MM.1S (cell line): ENCODE data around the gene SLC12A7.

Experiments used
- DNase-seq: peaks from one replicate; pipeline ENCODE4 v3.0.0-alpha.2; 2015
- H2AFZ ChIP-seq: fragments of 300-600 bp; sonication (generic); 2 replicates; pipeline ENCODE4 v1.6.0; 2016; ENCODE audit warnings: antibody characterized with exemption, low read length
- H3F3A ChIP-seq: fragments of 300-600 bp; sonication (generic); 2 replicates; pipeline ENCODE4 v1.6.1; 2016; ENCODE audit warnings: mild to moderate bottlenecking, antibody characterized with exemption, low read length, moderate library complexity, mixed read lengths; ENCODE audit not compliant: insufficient read depth
- H3K27ac ChIP-seq: fragments of 300-600 bp; sonication (generic); 2 replicates; pipeline ENCODE4 v1.5.1; 2016; ENCODE audit warnings: mild to moderate bottlenecking, low read length
- H3K27me3 ChIP-seq: fragments of 300-600 bp; sonication (generic); replicated peaks from 2 replicates; pipeline ENCODE4 v1.6.0; 2016; ENCODE audit warnings: low read length; ENCODE audit not compliant: insufficient read depth
- H3K36me3 ChIP-seq: fragments of 300-600 bp; sonication (generic); replicated peaks from 2 replicates; pipeline ENCODE4 v1.6.1; 2016; ENCODE audit warnings: mild to moderate bottlenecking, low read length, mixed read lengths; ENCODE audit not compliant: insufficient read depth
- H3K4me1 ChIP-seq: fragments of 300-600 bp; sonication (generic); 2 replicates; pipeline ENCODE4 v1.6.1; 2016; ENCODE audit warnings: low read length, mixed read lengths
- H3K4me2 ChIP-seq: fragments of 300-600 bp; sonication (generic); 2 replicates; pipeline ENCODE4 v1.6.0; 2016; ENCODE audit warnings: low read depth, low read length
- H3K4me3 ChIP-seq: fragments of 300-600 bp; sonication (generic); 2 replicates; pipeline ENCODE4 v1.5.1; 2016; ENCODE audit warnings: low read length, mixed read lengths
- H3K79me2 ChIP-seq: fragments of 300-600 bp; sonication (generic); 2 replicates; pipeline ENCODE4 v1.6.1; 2016; ENCODE audit warnings: mixed run types, low read length, mixed read lengths
- H3K9ac ChIP-seq: fragments of 300-600 bp; sonication (generic); 2 replicates; pipeline ENCODE4 v1.6.1; 2016; ENCODE audit warnings: low read length, mixed read lengths
- H3K9me2 ChIP-seq: fragments of 300-600 bp; sonication (generic); replicated peaks from 2 replicates; pipeline ENCODE4 v1.6.1; 2016; ENCODE audit warnings: mild to moderate bottlenecking, low read length, mixed read lengths; ENCODE audit not compliant: insufficient read depth
- H3K9me3 ChIP-seq: fragments of 300-600 bp; sonication (generic); replicated peaks from 2 replicates; pipeline ENCODE4 v1.6.1; 2016; ENCODE audit warnings: mild to moderate bottlenecking, low read length, mixed read lengths; ENCODE audit not compliant: insufficient read depth
- H4K20me1 ChIP-seq: fragments of 300-600 bp; sonication (generic); 2 replicates; pipeline ENCODE4 v1.6.1; 2016; ENCODE audit warnings: mild to moderate bottlenecking, low read length, moderate library complexity, mixed read lengths; ENCODE audit not compliant: insufficient read depth
- EZH2 ChIP-seq: fragments of 300-600 bp; sonication (generic); optimal IDR thresholded peaks from 2 replicates; pipeline ENCODE3; 2017; ENCODE audit warnings: low read depth, mild to moderate bottlenecking, antibody characterized with exemption, low read length, mixed read lengths
- EZH2phosphoT487 ChIP-seq: fragments of 300-600 bp; sonication (generic); IDR thresholded peaks from 2 replicates; pipeline ENCODE4 v1.6.1; 2018; ENCODE audit warnings: antibody characterized with exemption, low read length
- TF ChIP-seq, protein P1 (sequence below): fragments of 300-600 bp; sonication (generic); IDR thresholded peaks from 2 replicates; pipeline ENCODE4 v1.5.1; 2016; ENCODE audit warnings: antibody characterized with exemption, low read length, mixed read lengths

Gene SLC12A7

DNA sequence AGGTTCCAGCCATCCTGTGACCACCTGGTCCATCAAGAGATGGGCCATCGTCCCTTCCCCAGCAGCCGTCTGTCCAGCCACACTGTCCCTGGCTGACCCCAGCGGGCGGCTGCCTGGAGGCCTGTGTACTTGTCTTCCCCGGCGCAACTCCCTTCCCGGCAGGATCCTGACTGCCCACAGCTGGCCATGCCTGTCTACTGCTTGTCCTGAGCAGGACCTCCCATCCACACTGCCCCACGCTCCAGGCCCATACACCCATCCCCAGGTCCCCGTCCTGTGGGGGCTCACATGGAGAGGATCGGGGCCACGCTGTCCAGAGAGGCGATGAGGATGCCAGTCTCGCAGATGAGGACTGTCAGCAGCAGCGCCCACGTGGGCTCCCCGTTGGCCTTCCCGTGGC is 35.5 kb downstream of the SLC12A7 start:
- no peak overlapping the region for H3K27ac ChIP-seq
- H4K20me1 ChIP-seq, result no peaks in the 10 kb centered on the region
- DNase-seq, result no peak
- no peak overlapping the region for H3K4me3 ChIP-seq
- no peak overlapping the region for H3K9ac ChIP-seq
- H3F3A ChIP-seq, result no peaks in the 10 kb centered on the region
- no peaks in the 10 kb centered on the region for H3K36me3 ChIP-seq
- H3K9me3 ChIP-seq, result no peaks in the 10 kb centered on the region
- H3K27me3 ChIP-seq, result no peaks in the 10 kb centered on the region
- no peak overlapping the region for H2AFZ ChIP-seq
- H3K79me2 ChIP-seq, result no peaks in the 10 kb centered on the region
- no peak overlapping the region for H3K4me2 ChIP-seq
- no peaks in the 10 kb centered on the region for H3K9me2 ChIP-seq
- H3K4me1 ChIP-seq, result no peaks in the 10 kb centered on the region
- TF ChIP-seq EZH2phosphoT487 (no peak), EZH2 (no peak)
- TF ChIP-seq, protein P1, sequence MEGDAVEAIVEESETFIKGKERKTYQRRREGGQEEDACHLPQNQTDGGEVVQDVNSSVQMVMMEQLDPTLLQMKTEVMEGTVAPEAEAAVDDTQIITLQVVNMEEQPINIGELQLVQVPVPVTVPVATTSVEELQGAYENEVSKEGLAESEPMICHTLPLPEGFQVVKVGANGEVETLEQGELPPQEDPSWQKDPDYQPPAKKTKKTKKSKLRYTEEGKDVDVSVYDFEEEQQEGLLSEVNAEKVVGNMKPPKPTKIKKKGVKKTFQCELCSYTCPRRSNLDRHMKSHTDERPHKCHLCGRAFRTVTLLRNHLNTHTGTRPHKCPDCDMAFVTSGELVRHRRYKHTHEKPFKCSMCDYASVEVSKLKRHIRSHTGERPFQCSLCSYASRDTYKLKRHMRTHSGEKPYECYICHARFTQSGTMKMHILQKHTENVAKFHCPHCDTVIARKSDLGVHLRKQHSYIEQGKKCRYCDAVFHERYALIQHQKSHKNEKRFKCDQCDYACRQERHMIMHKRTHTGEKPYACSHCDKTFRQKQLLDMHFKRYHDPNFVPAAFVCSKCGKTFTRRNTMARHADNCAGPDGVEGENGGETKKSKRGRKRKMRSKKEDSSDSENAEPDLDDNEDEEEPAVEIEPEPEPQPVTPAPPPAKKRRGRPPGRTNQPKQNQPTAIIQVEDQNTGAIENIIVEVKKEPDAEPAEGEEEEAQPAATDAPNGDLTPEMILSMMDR, result no peak

DNA sequence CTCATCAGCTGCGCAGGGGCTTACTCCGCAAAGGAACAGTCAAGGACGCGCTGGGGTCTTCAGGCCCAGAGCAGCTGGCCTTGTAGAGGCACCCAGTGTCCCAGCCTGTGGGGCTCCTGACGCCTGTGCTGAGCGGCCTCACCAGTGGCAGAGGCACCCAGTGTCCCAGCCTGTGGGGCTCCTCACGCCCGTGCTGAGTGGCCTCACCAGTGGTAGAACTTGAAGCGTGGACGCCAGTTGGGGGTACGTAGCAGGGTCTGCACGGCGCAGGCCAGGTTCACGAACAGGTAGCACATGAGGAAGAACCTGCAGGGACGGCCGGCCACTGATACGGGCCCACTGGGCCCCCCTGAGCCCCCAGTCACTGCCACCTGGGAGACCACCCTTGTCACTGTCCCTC is 35.9 kb downstream of the SLC12A7 start:
- Histone ChIP-seq H3K27ac (no peak overlapping the region), H3K79me2 (no peaks in the 10 kb centered on the region), H3F3A (no peaks in the 10 kb centered on the region), H2AFZ (no peak overlapping the region), H3K9ac (no peak overlapping the region), H3K9me3 (no peaks in the 10 kb centered on the region), H3K4me1 (no peaks in the 10 kb centered on the region), H3K27me3 (no peaks in the 10 kb centered on the region), H4K20me1 (no peaks in the 10 kb centered on the region), H3K9me2 (no peaks in the 10 kb centered on the region), H3K36me3 (no peaks in the 10 kb centered on the region), H3K4me3 (no peak overlapping the region), H3K4me2 (no peak overlapping the region)
- no peak for TF ChIP-seq EZH2phosphoT487
- no peak for TF ChIP-seq EZH2
- TF ChIP-seq, protein P1, result no peak
- no peak for DNase-seq

DNA sequence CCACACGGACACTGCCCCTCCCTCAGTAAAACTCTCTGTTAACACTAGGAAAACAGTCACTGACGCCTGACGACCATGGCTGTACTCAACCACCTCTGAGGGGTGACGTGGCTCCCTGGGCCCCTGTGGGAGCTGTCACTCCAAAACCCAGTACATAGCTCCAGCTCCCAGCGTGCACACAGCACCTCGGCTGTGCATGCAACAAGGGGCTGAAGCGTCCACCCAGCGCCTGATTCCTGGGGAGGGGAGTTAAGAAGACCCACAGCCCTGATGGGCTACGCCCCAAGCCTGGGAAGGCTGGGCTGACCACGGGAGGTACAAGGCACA is 36.3 kb downstream of the SLC12A7 start:
- Histone ChIP-seq H3K9ac (no peak overlapping the region), H3K4me3 (no peak overlapping the region), H3F3A (no peaks in the 10 kb centered on the region), H3K79me2 (no peaks in the 10 kb centered on the region), H2AFZ (no peak overlapping the region), H4K20me1 (no peaks in the 10 kb centered on the region), H3K4me2 (no peak overlapping the region), H3K36me3 (no peaks in the 10 kb centered on the region), H3K9me3 (no peaks in the 10 kb centered on the region), H3K27ac (no peak overlapping the region), H3K9me2 (no peaks in the 10 kb centered on the region), H3K4me1 (no peaks in the 10 kb centered on the region), H3K27me3 (no peaks in the 10 kb centered on the region)
- no peak for DNase-seq
- TF ChIP-seq, protein P1, result no peak
- no peak for TF ChIP-seq EZH2
- no peak for TF ChIP-seq EZH2phosphoT487
